Mesothelial cell of epicardium (in vitro differentiated cells): ENCODE data around the gene ITPR1. TPM values are rescaled to one million over a fixed set of nuclear protein-coding genes. Genes with fewer than 3 reads are reported as not detected.

Source experiments
- DNase-seq, 2 experiments: peaks; one replicate each; pipeline ENCODE4 v3.0.0; 2021; ENCODE audit warnings: low spot score in 2 of 2; ENCODE audit not compliant: unreplicated experiment in 2 of 2
- H3K27ac Mint-ChIP-seq: 2 replicates; pipeline ENCODE4 v1.8.0; 2021; ENCODE audit warnings: mixed read lengths
- H3K27me3 Mint-ChIP-seq: 2 replicates; pipeline ENCODE4 v1.8.0; 2021; ENCODE audit warnings: low read depth, mixed read lengths
- H3K36me3 Mint-ChIP-seq: 2 replicates; pipeline ENCODE4 v1.8.0; 2021; ENCODE audit warnings: mixed read lengths
- H3K4me1 Mint-ChIP-seq: 2 replicates; pipeline ENCODE4 v1.8.0; 2021; ENCODE audit warnings: mixed read lengths
- H3K4me3 Mint-ChIP-seq: 2 replicates; pipeline ENCODE4 v1.8.0; 2021; ENCODE audit warnings: mild to moderate bottlenecking, moderate library complexity, mixed read lengths
- H3K9me3 Mint-ChIP-seq: 2 replicates; pipeline ENCODE4 v1.8.0; 2021; ENCODE audit warnings: mixed read lengths
- total RNA-seq: library from RNA; stranded (reverse); gene quantifications from 3 replicates; pipeline ENCODE4 v1.2.1, GENCODE V29; 2021
- TF ChIP-seq, protein P1 (sequence below): fragments of 200-600 bp; sonication (generic); IDR thresholded peaks from one replicate; pipeline ENCODE4 v1.5.0; 2021; ENCODE audit warnings: antibody characterized with exemption; ENCODE audit not compliant: unreplicated experiment

The ITPR1 gene
- total RNA-seq, 1 donor from 2014 or later = 21.3 TPM

DNA sequence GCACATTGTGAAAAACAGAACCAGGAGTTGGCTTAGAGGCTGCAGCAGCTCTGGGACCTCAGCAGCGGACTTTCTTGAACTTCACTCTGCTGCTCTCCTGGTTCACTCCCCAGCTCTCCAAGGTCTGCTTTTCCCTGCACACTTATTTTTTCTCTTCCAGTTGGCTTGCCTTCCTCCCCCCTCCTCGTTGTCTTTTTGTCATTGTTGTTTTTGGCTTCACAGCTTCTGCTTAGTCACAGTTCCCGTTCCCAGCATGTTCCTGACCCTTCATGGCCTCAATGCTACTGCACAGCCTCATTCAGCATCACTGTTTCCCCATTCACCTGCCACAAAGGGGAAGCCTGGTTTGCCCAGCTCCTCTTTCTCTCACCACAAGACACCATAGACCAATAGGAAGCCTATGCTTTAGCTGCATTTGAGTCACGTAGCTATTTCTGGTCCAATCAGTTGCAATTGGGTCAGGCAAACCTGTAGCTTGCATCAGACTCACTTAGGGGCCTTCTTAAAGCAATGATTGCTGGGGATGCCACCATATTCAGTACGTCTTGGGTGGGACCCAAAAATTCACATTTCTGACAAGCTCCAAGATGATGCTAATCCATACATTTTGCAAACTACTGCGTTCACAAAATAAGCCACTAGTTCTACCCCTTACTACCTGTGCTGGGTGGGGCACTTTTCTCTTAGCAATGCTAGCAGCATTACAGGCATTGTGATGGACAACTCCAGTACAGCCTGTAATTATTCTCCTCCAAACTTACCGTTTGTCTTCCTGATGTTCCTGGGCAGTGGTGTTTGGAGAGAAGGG, 18.3 kb upstream of the ITPR1 start:
- TF ChIP-seq, protein P1, sequence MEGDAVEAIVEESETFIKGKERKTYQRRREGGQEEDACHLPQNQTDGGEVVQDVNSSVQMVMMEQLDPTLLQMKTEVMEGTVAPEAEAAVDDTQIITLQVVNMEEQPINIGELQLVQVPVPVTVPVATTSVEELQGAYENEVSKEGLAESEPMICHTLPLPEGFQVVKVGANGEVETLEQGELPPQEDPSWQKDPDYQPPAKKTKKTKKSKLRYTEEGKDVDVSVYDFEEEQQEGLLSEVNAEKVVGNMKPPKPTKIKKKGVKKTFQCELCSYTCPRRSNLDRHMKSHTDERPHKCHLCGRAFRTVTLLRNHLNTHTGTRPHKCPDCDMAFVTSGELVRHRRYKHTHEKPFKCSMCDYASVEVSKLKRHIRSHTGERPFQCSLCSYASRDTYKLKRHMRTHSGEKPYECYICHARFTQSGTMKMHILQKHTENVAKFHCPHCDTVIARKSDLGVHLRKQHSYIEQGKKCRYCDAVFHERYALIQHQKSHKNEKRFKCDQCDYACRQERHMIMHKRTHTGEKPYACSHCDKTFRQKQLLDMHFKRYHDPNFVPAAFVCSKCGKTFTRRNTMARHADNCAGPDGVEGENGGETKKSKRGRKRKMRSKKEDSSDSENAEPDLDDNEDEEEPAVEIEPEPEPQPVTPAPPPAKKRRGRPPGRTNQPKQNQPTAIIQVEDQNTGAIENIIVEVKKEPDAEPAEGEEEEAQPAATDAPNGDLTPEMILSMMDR = no peak
- no peak overlapping the region for H3K4me3 Mint-ChIP-seq
- no peaks in the 10 kb centered on the region for H3K36me3 Mint-ChIP-seq
- H3K4me1 Mint-ChIP-seq = no peaks in the 10 kb centered on the region
- peaks cover 79% of the 10 kb centered on the region for H3K27me3 Mint-ChIP-seq
- H3K27ac Mint-ChIP-seq = no peak overlapping the region
- H3K9me3 Mint-ChIP-seq = no peaks in the 10 kb centered on the region
- no peak for DNase-seq

DNA sequence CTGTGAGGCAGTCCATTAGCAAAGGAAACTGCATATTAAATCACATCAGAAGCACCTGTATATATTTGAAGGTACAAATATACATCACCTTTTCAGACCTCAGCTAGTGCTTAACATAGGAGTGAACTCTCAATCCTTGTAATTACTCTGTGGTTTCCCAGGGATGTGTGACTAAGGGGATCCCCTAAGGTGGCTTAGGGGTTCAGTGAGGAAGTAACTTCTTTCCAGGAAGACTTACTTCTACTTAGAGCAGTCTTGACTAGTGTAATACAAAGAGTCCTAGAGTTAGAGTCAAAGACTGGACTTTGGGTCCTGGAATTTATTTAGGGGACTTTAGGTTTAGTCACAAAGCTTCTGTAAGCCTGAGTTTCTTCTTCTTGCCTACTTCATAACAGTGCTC, 17.3 kb upstream of the ITPR1 start:
- no peak overlapping the region for H3K27ac Mint-ChIP-seq
- peaks cover 76% of the 10 kb centered on the region for H3K27me3 Mint-ChIP-seq
- no peak overlapping the region for H3K4me3 Mint-ChIP-seq

DNA sequence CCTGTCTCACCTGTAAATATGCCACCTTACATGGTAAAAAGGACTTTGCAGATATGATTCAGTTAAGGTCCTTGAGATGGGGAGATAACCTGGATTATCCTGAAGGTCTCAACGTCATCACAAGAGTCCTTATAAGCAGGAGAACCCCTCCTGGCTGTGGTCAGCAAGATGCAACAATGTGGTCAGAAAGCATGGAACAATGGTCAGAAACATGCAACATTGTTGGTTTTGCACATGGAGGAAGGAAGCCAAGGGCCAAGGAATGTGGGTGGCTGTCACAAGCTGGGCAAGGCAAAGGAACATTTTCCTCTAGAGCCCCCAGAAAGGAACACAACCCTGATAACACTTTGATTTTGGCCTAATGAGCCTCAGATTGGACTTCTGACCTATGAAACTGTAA, 16.7 kb upstream of the ITPR1 start:
- TF ChIP-seq, protein P1 = no peak
- Mint-ChIP-seq H3K4me3 (no peak overlapping the region), H3K36me3 (no peaks in the 10 kb centered on the region), H3K27ac (no peak overlapping the region), H3K27me3 (peaks cover 72% of the 10 kb centered on the region), H3K9me3 (no peaks in the 10 kb centered on the region), H3K4me1 (no peaks in the 10 kb centered on the region)
- DNase-seq = no peak

More for the DNA sequence above, 17.3 kb upstream of the ITPR1 start:
- TF ChIP-seq, protein P1 = no peak
- no peak for DNase-seq
- H3K9me3 Mint-ChIP-seq = no peaks in the 10 kb centered on the region
- H3K4me1 Mint-ChIP-seq = no peaks in the 10 kb centered on the region
- no peaks in the 10 kb centered on the region for H3K36me3 Mint-ChIP-seq

DNA sequence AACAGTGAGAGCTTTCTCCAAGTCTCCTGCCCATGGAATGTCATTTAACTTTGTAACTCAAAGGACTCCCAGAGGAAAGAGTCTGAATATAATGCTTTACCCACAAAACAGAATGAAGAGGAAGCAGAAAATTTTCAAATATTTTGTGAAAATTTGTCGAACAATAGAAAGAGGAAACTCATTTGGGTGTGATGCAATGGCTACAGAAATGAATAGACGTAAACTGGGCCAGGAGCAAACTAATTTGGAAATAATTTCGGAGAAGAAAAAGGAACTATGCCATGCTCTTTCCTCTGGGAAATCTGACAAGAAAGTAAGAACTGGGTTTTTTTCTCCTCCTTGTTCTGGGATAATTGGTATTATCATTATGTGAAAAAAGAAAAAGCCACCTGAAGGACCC, 14.9 kb upstream of the ITPR1 start:
- no peaks in the 10 kb centered on the region for H3K4me1 Mint-ChIP-seq
- no peak overlapping the region for H3K27ac Mint-ChIP-seq
- DNase-seq = no peak
- H3K36me3 Mint-ChIP-seq = no peaks in the 10 kb centered on the region
- TF ChIP-seq, protein P1 = no peak
- no peaks in the 10 kb centered on the region for H3K9me3 Mint-ChIP-seq
- H3K27me3 Mint-ChIP-seq = peaks cover 58% of the 10 kb centered on the region
- no peak overlapping the region for H3K4me3 Mint-ChIP-seq

DNA sequence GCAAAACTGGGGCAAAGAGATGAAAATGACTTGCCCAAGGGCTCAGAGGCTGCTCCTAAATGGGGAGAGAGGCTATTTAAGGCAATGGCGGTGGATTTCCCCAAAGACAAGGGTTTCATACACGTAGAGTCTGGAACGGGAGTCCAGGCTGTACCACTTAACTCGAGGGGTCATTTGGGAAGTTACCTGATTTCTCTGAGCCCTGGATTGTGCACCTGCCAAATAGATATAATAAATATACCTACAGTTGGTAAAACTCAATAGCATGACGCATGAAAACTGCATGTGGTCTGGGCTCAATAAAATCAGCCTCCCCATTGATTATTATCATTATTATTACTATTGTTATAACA, 1.3 kb upstream of the ITPR1 start:
- Mint-ChIP-seq H3K4me1 (peaks cover 33% of the 10 kb centered on the region), H3K4me3 (peak overlapping the region; percentile 91), H3K27ac (no peak overlapping the region), H3K27me3 (peaks cover 47% of the 10 kb centered on the region), H3K9me3 (no peaks in the 10 kb centered on the region), H3K36me3 (no peaks in the 10 kb centered on the region)
- TF ChIP-seq, protein P1 = no peak
- no peak for DNase-seq
